Daoy (cell line): ENCODE measurements around the gene LIPI. TPM values are rescaled to one million over a fixed set of nuclear protein-coding genes. Genes with fewer than 3 reads are reported as not detected.
A peak's percentile ranks its signal among the peaks of the same experiment; 100 is the strongest.
"Not testable (repeated sequence)": the region's sequence is repeated elsewhere in the genome, so short reads cannot be mapped to it uniquely, and the experiment has no call there.

Experiments used
- DNase-seq: peaks from one replicate; pipeline ENCODE4 v3.0.0-alpha.2; 2015; ENCODE audit warnings: low read depth
- total RNA-seq: library from RNA; depleted of rRNA; stranded (reverse); fragments of >200 nt; shearing (Covaris generic); gene quantifications from 2 replicates; pipeline ENCODE4 v1.2.3, GENCODE V29; 2014

LIPI gene
- total RNA-seq, 1 experiment from 2014 or later = not detected

- peak; percentile 4 for DNase-seq
Observed at GRCh38 chr21:14119038-14119437, 91.7 kb downstream of the LIPI start.

GRCh38 chr21:14116080-14116481 lies 94.7 kb downstream of the LIPI start:
- DNase-seq = no peak

- no peak for DNase-seq
Observed at GRCh38 chr21:14115646-14116045, 95.1 kb downstream of the LIPI start.

- no peak for DNase-seq
Observed at GRCh38 chr21:14114251-14114650, 96.5 kb downstream of the LIPI start.

- not testable (repeated sequence) for DNase-seq
Observed at GRCh38 chr21:14104564-14104963, 106.2 kb downstream of the LIPI start.

GRCh38 chr21:14099570-14099969 lies 111.2 kb downstream of the LIPI start:
- DNase-seq = no peak

- DNase-seq = no peak
Observed at GRCh38 chr21:14097881-14098499, 112.8 kb downstream of the LIPI start.

- no peak for DNase-seq
Observed at GRCh38 chr21:14096577-14096976, 114.2 kb downstream of the LIPI start.

GRCh38 chr21:14096172-14096571 lies 114.6 kb downstream of the LIPI start:
- no peak for DNase-seq

- DNase-seq = no peak
Observed at GRCh38 chr21:14095056-14095455, 115.7 kb downstream of the LIPI start.

GRCh38 chr21:14092834-14093560 lies 117.8 kb downstream of the LIPI start:
- no peak for DNase-seq

GRCh38 chr21:14090184-14090583 lies 120.6 kb downstream of the LIPI start:
- DNase-seq = not testable (repeated sequence)

GRCh38 chr21:14088391-14088790 lies 122.4 kb downstream of the LIPI start:
- no peak for DNase-seq

- no peak for DNase-seq
Observed at GRCh38 chr21:14086553-14086952, 124.2 kb downstream of the LIPI start.

- no peak for DNase-seq
Observed at GRCh38 chr21:14084701-14085100, 126.1 kb downstream of the LIPI start.

- DNase-seq = no peak
Observed at GRCh38 chr21:14084068-14084501, 126.7 kb downstream of the LIPI start.

GRCh38 chr21:14080764-14081096 lies 130.0 kb downstream of the LIPI start:
- DNase-seq = no peak

GRCh38 chr21:14080040-14080763 lies 130.6 kb downstream of the LIPI start:
- DNase-seq = no peak

GRCh38 chr21:14078746-14079375 lies 131.9 kb downstream of the LIPI start:
- no peak for DNase-seq

GRCh38 chr21:14076143-14076806 lies 134.5 kb downstream of the LIPI start:
- DNase-seq = no peak

- no peak for DNase-seq
Observed at GRCh38 chr21:14075346-14076142, 135.2 kb downstream of the LIPI start.
